Activated naive CD4-positive, alpha-beta T cell treated with anti-CD3 and anti-CD28 coated beads, Interleukin-2, amount 50 U/mL, for 24 hours (primary cell): ENCODE measurements around the gene RNASEL.

Experiments
- H3K27ac Mint-ChIP-seq: one replicate; pipeline ENCODE4 v1.8.0; 2021; ENCODE audit warnings: mild to moderate bottlenecking, mixed read lengths
- H3K27me3 Mint-ChIP-seq: one replicate; pipeline ENCODE4 v1.8.0; 2021; ENCODE audit warnings: mixed read lengths
- H3K36me3 Mint-ChIP-seq: one replicate; pipeline ENCODE4 v1.8.0; 2021; ENCODE audit warnings: mixed read lengths
- H3K4me1 Mint-ChIP-seq: one replicate; pipeline ENCODE4 v1.8.0; 2021; ENCODE audit warnings: mixed read lengths
- H3K4me3 Mint-ChIP-seq: one replicate; pipeline ENCODE4 v1.8.0; 2021; ENCODE audit warnings: mild to moderate bottlenecking, mixed read lengths
- H3K9me3 Mint-ChIP-seq: one replicate; pipeline ENCODE4 v1.8.0; 2021; ENCODE audit warnings: mixed read lengths

The RNASEL gene

DNA sequence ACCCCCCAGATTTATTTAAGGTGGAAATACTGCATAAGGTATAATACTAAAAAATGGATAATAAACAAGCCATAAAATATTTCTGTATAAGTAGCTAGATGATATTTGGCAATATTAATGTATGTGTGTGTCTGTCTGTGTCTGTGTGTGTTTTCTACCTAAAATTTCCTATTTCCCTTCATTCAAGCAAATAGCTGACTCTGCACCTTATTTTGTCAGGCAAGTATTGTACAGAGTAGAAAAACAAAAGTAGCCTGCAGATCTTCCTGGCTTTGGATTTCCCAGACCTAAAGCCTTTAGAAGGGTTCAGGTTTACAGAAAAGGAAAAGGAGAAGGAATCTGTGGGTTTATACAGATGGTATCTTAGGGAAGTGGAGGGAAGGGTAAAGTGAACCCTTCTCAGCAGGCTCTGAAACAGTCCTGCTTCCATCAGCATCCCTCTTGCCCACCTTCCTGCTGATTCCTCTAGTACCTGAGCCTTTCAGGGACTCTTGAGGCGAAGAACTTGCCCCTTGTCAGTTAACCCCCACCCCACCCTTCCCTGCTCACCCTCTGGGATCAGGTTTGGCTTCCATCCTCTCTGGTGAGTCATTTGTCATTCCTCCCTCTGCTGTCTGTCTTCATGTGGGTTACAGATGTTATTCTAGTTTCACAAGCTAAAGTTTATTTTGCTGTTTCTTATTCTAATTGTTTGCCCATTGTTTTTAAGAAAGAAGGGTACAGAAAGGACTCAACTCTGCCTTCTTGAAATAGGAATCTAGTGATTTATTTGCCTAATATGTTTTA lies 36.9 kb upstream of the RNASEL start:
- H3K27ac Mint-ChIP-seq, result no peak overlapping the region
- H3K4me3 Mint-ChIP-seq, result no peak overlapping the region
- no peaks in the 10 kb centered on the region for H3K9me3 Mint-ChIP-seq
- peaks cover 80% of the 10 kb centered on the region for H3K4me1 Mint-ChIP-seq
- no peaks in the 10 kb centered on the region for H3K27me3 Mint-ChIP-seq
- peaks cover 3% of the 10 kb centered on the region for H3K36me3 Mint-ChIP-seq

DNA sequence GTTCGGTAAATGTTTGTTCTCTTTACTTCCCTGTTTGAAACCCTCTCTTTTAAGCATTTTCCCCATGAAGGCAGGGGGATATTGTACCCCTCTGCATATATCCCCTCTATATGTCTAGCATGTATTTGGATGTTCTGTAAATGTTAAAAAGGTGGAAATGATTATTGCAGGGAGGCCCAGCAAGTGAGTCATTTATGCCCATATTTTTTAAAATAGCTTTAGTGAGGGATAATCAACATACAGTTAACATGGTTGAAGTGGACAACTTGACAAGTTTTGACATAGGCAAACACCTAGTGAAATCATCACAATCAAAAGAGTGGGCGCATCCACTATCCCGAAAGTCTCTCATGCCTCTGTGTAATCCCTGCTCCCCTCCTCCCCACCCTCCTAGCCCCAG lies 36.0 kb upstream of the RNASEL start:
- H3K4me1 Mint-ChIP-seq, result peaks cover 77% of the 10 kb centered on the region
- peak overlapping the region; percentile 43 for H3K4me3 Mint-ChIP-seq
- H3K27ac Mint-ChIP-seq, result peak overlapping the region; percentile 85
- no peaks in the 10 kb centered on the region for H3K9me3 Mint-ChIP-seq
- no peaks in the 10 kb centered on the region for H3K27me3 Mint-ChIP-seq
- H3K36me3 Mint-ChIP-seq, result peaks cover 3% of the 10 kb centered on the region

DNA sequence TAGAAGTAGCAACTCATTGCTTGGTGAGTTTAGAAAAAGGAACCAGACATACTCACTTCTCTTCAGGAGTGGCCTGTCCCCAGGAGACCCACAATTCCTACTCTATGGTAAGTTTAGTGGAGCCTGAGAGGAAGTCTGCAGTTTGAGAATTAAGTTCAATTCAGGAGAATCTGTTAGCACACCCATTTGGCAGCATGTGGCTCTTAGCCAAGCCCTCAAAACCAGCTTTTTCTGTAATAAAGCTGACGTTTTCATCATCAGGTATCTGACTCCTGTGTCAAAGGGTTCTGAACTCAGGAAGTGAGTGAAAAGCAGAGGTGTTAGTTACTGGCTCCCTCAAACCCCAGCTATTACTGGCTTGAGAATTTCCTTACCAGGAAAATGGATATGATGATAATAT lies 35.5 kb upstream of the RNASEL start:
- Mint-ChIP-seq H3K9me3 (no peaks in the 10 kb centered on the region), H3K36me3 (peaks cover 3% of the 10 kb centered on the region), H3K4me1 (peaks cover 73% of the 10 kb centered on the region), H3K27ac (peak overlapping the region; percentile 85), H3K27me3 (no peaks in the 10 kb centered on the region), H3K4me3 (peak overlapping the region; percentile 43)

DNA sequence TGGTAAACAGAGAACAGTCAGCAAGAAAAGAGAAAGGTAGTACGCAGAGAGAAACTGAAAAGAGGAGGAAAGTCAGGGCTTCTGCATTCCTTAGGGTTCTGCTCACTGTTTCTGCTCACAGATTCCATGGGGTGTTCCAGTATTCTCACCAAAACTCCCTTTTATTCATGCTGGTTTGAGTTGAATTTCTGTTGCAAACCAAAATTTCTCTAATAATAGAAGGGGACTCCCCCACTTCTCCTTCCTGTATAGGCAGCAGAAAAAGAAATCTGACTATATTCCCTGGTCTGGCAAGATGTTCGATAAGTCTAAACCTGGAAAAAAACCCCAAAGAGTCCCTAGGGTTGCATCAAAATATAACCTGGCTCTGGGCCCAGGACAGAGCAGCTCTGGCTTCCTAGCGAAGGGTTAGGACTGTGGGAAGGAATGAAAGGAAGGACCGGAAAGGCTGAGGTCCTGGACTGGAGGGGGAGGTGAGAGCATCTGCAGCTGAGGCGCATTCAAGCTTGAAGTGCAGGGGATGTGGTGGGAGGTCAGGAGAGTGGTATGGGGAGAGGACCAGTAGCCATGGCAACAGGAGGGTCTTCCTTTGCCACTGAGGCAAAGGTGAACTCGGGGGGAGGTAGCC lies 34.0 kb upstream of the RNASEL start:
- Mint-ChIP-seq H3K27me3 (no peaks in the 10 kb centered on the region), H3K27ac (no peak overlapping the region), H3K9me3 (no peaks in the 10 kb centered on the region), H3K36me3 (peaks cover 3% of the 10 kb centered on the region), H3K4me1 (peaks cover 75% of the 10 kb centered on the region), H3K4me3 (no peak overlapping the region)

- no peak overlapping the region for H3K4me3 Mint-ChIP-seq
- peaks cover 3% of the 10 kb centered on the region for H3K36me3 Mint-ChIP-seq
- no peaks in the 10 kb centered on the region for H3K9me3 Mint-ChIP-seq
- H3K27me3 Mint-ChIP-seq, result no peaks in the 10 kb centered on the region
- H3K4me1 Mint-ChIP-seq, result peaks cover 83% of the 10 kb centered on the region
- H3K27ac Mint-ChIP-seq, result no peak overlapping the region
Measured at GRCh38 chr1:182621906-182622305, 32.9 kb upstream of the RNASEL start.

GRCh38 chr1:182620924-182621585 lies 32.0 kb upstream of the RNASEL start:
- peaks cover 3% of the 10 kb centered on the region for H3K36me3 Mint-ChIP-seq
- H3K4me1 Mint-ChIP-seq, result peaks cover 83% of the 10 kb centered on the region
- H3K27me3 Mint-ChIP-seq, result no peaks in the 10 kb centered on the region
- H3K4me3 Mint-ChIP-seq, result no peak overlapping the region
- peak overlapping the region; percentile 80 for H3K27ac Mint-ChIP-seq
- no peaks in the 10 kb centered on the region for H3K9me3 Mint-ChIP-seq

- Mint-ChIP-seq H3K4me1 (peaks cover 71% of the 10 kb centered on the region), H3K27me3 (peaks cover 7% of the 10 kb centered on the region), H3K27ac (no peak overlapping the region), H3K36me3 (peaks cover 3% of the 10 kb centered on the region), H3K4me3 (peak overlapping the region; percentile 83), H3K9me3 (no peaks in the 10 kb centered on the region)
Measured at GRCh38 chr1:182617734-182618351, 28.8 kb upstream of the RNASEL start.

- Mint-ChIP-seq H3K27me3 (peaks cover 8% of the 10 kb centered on the region), H3K4me1 (peaks cover 66% of the 10 kb centered on the region), H3K27ac (peak overlapping the region; percentile 60), H3K9me3 (no peaks in the 10 kb centered on the region), H3K4me3 (peak overlapping the region; percentile 83), H3K36me3 (peaks cover 3% of the 10 kb centered on the region)
Measured at GRCh38 chr1:182617014-182617429, 28.0 kb upstream of the RNASEL start.

DNA sequence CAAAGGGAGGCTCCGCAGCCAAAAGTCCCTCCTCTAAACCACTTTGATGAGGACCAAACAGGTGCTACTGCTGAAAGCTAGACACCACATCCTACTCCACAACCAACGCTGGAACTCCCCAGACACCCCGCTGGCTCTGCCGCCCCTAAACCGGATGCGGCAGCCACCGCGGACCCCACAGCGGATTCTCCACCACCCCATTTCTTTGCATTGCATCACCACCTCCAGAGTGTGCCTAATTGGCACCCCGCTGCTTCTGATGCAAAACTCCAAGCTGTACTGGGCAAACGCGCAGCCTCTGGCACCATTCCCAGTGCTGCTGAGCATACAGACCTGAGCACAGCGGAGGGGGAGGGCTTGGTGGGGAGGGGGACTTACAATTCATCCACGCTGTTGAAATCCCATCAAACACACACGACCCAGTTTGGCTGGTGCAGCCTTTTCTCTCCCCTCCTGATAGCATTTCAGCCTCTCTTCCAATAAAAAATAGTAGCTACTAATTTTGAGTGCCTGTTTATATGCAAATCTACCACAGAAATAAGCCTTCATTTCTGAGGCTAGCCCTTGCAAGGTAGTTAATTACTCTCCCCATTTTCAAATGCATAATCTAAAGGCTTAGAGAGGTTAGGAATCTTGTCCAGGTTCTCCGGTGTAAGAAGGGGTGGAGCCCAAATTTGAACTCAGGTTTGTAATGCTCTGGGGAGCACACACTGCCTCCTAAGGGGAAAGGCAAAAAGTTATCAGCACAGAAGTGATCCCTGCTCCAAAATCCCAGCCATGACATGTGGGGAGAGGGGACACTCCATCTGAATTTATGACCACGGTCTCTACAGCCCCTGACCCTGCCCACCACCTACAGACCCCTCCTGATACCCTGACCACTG lies 27.3 kb upstream of the RNASEL start:
- peaks cover 61% of the 10 kb centered on the region for H3K4me1 Mint-ChIP-seq
- H3K27ac Mint-ChIP-seq, result peak overlapping the region; percentile 60
- H3K36me3 Mint-ChIP-seq, result peaks cover 3% of the 10 kb centered on the region
- peak overlapping the region; percentile 83 for H3K4me3 Mint-ChIP-seq
- no peaks in the 10 kb centered on the region for H3K9me3 Mint-ChIP-seq
- H3K27me3 Mint-ChIP-seq, result peaks cover 8% of the 10 kb centered on the region

DNA sequence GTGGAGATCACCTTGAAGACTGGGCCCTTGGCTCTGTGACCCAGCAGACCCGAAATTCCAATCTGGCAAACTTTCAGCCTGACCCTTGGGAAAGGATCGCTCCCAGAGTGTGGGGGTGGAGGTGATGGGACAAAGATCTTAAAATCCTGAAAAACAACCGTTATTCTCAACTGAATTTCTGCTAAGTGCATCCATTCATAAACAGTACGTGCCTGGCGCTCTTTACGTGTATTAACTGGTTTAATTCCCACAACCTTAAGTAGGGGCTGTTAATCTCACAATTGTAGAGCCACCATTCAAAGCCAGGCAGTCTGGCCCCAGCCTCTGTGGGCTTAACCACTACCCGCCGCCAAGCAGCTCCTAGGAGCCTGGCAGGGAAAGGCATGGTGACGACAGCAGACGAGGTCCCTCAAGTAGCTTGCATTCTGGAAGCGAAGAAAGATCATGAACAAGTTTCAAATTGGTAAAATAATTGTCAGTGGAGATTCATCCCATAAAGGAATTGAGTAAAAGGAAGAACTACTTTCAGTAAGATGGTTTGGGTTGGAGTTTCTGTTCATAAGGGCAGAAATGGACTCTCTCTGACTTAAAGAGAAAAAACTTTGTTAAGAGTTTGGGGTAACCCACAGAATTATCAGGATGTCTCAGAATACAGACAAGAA lies 26.5 kb upstream of the RNASEL start:
- Mint-ChIP-seq H3K27me3 (peaks cover 12% of the 10 kb centered on the region), H3K9me3 (no peaks in the 10 kb centered on the region), H3K4me1 (peaks cover 53% of the 10 kb centered on the region), H3K36me3 (no peaks in the 10 kb centered on the region), H3K27ac (peak overlapping the region; percentile 53), H3K4me3 (peak overlapping the region; percentile 83)

- Mint-ChIP-seq H3K9me3 (no peaks in the 10 kb centered on the region), H3K27me3 (peaks cover 12% of the 10 kb centered on the region), H3K27ac (peak overlapping the region; percentile 53), H3K4me1 (peaks cover 51% of the 10 kb centered on the region), H3K36me3 (no peaks in the 10 kb centered on the region), H3K4me3 (peak overlapping the region; percentile 83)
Measured at GRCh38 chr1:182614796-182615454, 25.9 kb upstream of the RNASEL start.

DNA sequence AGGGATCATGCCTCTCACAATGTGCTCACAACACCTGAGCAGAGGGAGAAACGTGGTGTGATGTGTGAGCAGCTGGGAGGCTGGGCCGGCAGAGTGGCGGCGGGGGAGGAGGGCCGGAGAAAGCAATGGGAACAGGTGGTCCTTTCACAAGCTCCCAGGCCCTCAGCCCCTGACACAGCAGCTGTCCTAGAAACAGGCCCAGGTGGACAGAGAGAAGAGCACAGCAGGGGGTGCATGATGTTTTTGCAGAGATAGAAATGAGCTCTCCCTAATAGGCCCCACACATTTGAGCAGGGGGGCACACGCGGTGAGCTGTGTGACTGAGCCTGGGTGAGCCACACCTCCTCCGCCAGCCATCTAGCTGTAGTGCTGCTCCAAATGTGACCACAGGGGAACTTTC lies 22.7 kb upstream of the RNASEL start:
- Mint-ChIP-seq H3K27ac (no peak overlapping the region), H3K36me3 (no peaks in the 10 kb centered on the region), H3K27me3 (peaks cover 20% of the 10 kb centered on the region), H3K4me3 (no peak overlapping the region), H3K9me3 (no peaks in the 10 kb centered on the region), H3K4me1 (peaks cover 31% of the 10 kb centered on the region)

DNA sequence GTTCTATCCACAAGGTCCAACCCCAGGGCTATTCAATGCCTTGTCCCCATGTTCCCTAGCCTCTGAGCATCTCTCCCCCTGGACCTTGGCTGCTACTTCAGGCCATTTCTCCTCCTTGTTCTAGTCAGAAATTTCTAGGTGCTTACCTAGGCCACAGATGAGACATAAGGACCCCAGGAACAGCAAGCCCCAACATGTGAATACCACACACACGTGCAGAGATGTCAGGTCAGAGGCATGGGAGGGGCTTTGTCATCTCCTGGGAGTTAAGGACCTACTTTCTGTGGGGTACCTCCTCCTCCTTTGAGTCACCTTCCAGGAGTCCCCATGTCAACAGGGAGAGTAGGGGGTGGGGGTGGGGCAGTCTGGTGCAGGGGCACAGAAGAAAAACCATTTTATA lies 22.3 kb upstream of the RNASEL start:
- Mint-ChIP-seq H3K4me3 (no peak overlapping the region), H3K9me3 (no peaks in the 10 kb centered on the region), H3K4me1 (peaks cover 26% of the 10 kb centered on the region), H3K27ac (no peak overlapping the region), H3K27me3 (peaks cover 20% of the 10 kb centered on the region), H3K36me3 (no peaks in the 10 kb centered on the region)

- Mint-ChIP-seq H3K4me3 (no peak overlapping the region), H3K36me3 (no peaks in the 10 kb centered on the region), H3K4me1 (peaks cover 20% of the 10 kb centered on the region), H3K9me3 (no peaks in the 10 kb centered on the region), H3K27ac (no peak overlapping the region), H3K27me3 (peaks cover 20% of the 10 kb centered on the region)
Measured at GRCh38 chr1:182610606-182611194, 21.6 kb upstream of the RNASEL start.
